CD14-positive monocyte (primary cell): ENCODE measurements around the gene IGHMBP2. TPM values are rescaled to one million over a fixed set of nuclear protein-coding genes. Genes with fewer than 3 reads are reported as not detected.

ENCODE experiments used
- DNase-seq, 3 donors: peaks; one replicate each; pipeline ENCODE4 v3.0.0-alpha.2; 2011 to 2022
- H2AFZ ChIP-seq: 2 replicates; pipeline ENCODE4 v1.6.0; 2012; ENCODE audit warnings: mild to moderate bottlenecking, low read depth, low read length, inconsistent platforms; ENCODE audit not compliant: insufficient read depth, poor library complexity, severe bottlenecking
- H3K27ac ChIP-seq, 2 donors: 1 replicate in 1 of 2; 2 replicates in 1 of 2; pipeline ENCODE4 v1.5.1; 2012 to 2013; ENCODE audit warnings: low read length in 2 of 2, control low read depth in 1 of 2, inconsistent platforms in 1 of 2, low read depth in 1 of 2, mild to moderate bottlenecking in 1 of 2
- H3K27me3 ChIP-seq, 2 donors: one replicate each; pipeline versions ENCODE4 v1.6.0 to v1.6.1; 2011 to 2013; ENCODE audit warnings: low read length in 2 of 2; ENCODE audit not compliant: control insufficient read depth in 2 of 2, insufficient read depth in 2 of 2
- H3K36me3 ChIP-seq, 2 donors: replicated peaks in 1 of 2; 1 replicate in 1 of 2; 2 replicates in 1 of 2; pipeline versions ENCODE4 v1.5.1 to v1.6.1; 2012 to 2013; ENCODE audit warnings: low read length in 2 of 2, control low read depth in 1 of 2, inconsistent platforms in 1 of 2, mild to moderate bottlenecking in 1 of 2; ENCODE audit not compliant: insufficient read depth in 2 of 2, control insufficient read depth in 1 of 2
- H3K4me1 ChIP-seq, 2 donors: 1 replicate in 1 of 2; 2 replicates in 1 of 2; pipeline versions ENCODE4 v1.5.1 to v1.6.1; 2012 to 2013; ENCODE audit warnings: low read length in 2 of 2, control low read depth in 1 of 2, inconsistent platforms in 1 of 2, mild to moderate bottlenecking in 1 of 2, moderate library complexity in 1 of 2; ENCODE audit not compliant: insufficient read depth in 2 of 2, control insufficient read depth in 1 of 2
- H3K4me2 ChIP-seq: replicated peaks from 2 replicates; pipeline ENCODE3; 2012; ENCODE audit warnings: low read length, moderate library complexity, mild to moderate bottlenecking; ENCODE audit not compliant: poor library complexity, severe bottlenecking; ENCODE audit errors: extremely low read depth
- H3K4me3 ChIP-seq, 3 experiments: fragments of 200-600 bp in 1 of 3; sonication (generic) in 1 of 3; replicated peaks in 1 of 3; 1 replicate in 2 of 3; 2 replicates in 1 of 3; pipeline ENCODE4 v1.5.1; 2011 to 2013; ENCODE audit warnings: low read length in 3 of 3, mild to moderate bottlenecking in 3 of 3, control low read depth in 2 of 3, low read depth in 2 of 3, inconsistent platforms in 1 of 3, moderate library complexity in 1 of 3
- H3K79me2 ChIP-seq: 2 replicates; pipeline ENCODE4 v1.6.0; 2012; ENCODE audit warnings: mild to moderate bottlenecking, control low read depth, inconsistent platforms, low read length, moderate library complexity; ENCODE audit not compliant: insufficient read depth
- H3K9ac ChIP-seq: 2 replicates; pipeline ENCODE4 v1.6.0; 2017; ENCODE audit warnings: low read length, mild to moderate bottlenecking; ENCODE audit not compliant: insufficient read depth, poor library complexity, severe bottlenecking
- H3K9me3 ChIP-seq, 2 donors: replicated peaks in 1 of 2; 1 replicate in 1 of 2; 2 replicates in 1 of 2; pipeline versions ENCODE4 v1.5.1 to v1.6.1; 2012 to 2013; ENCODE audit warnings: low read length in 2 of 2, control low read depth in 1 of 2; ENCODE audit not compliant: control insufficient read depth in 1 of 2, insufficient read depth in 1 of 2
- H4K20me1 ChIP-seq: 2 replicates; pipeline ENCODE4 v1.6.0; 2012; ENCODE audit warnings: mild to moderate bottlenecking, low read length, control low read depth, moderate library complexity; ENCODE audit not compliant: insufficient read depth
- H3K27ac Mint-ChIP-seq, 7 donors: one replicate each; pipeline ENCODE4 v1.8.0; 2020; ENCODE audit warnings: mild to moderate bottlenecking in 7 of 7, mixed read lengths in 7 of 7, moderate library complexity in 6 of 7, inconsistent platforms in 2 of 7
- H3K27me3 Mint-ChIP-seq, 3 donors: one replicate each; pipeline ENCODE4 v1.8.0; 2021 to 2022; ENCODE audit warnings: low read depth in 3 of 3, mild to moderate bottlenecking in 3 of 3, mixed read lengths in 3 of 3, moderate library complexity in 3 of 3, inconsistent platforms in 1 of 3
- H3K36me3 Mint-ChIP-seq, 2 donors: one replicate each; pipeline ENCODE4 v1.8.0; 2020; ENCODE audit warnings: mixed read lengths in 2 of 2, inconsistent platforms in 1 of 2, mild to moderate bottlenecking in 1 of 2
- H3K4me1 Mint-ChIP-seq: one replicate; pipeline ENCODE4 v1.8.0; 2020; ENCODE audit warnings: mild to moderate bottlenecking, mixed read lengths
- H3K4me3 Mint-ChIP-seq, 2 donors: one replicate each; pipeline ENCODE4 v1.8.0; 2020; ENCODE audit warnings: mild to moderate bottlenecking in 2 of 2, mixed read lengths in 2 of 2, moderate library complexity in 1 of 2
- H3K9me3 Mint-ChIP-seq, 7 donors: one replicate each; pipeline ENCODE4 v1.8.0; 2020 to 2022; ENCODE audit warnings: mixed read lengths in 7 of 7, mild to moderate bottlenecking in 6 of 7, moderate library complexity in 6 of 7, inconsistent platforms in 2 of 7
- CTCF ChIP-seq: fragments of 200-600 bp; IDR thresholded peaks from one replicate; pipeline ENCODE4 v1.8.0; 2022; ENCODE audit warnings: antibody characterized with exemption, mild to moderate bottlenecking
- intact Hi-C, 2 donors: fragments of 100-400 bp; cut with micrococcal nuclease; formaldehyde crosslinking; loops; one replicate each; pipeline versions ENCODE4 v1.15.0 to v1.15.1; 2023
- polyA plus RNA-seq, 3 donors: library from polyadenylated mRNA; depleted of rRNA in 1 of 3; unstranded in 2 of 3; stranded (reverse) in 1 of 3; fragments of 300-500 nt in 2 of 3; fragments of >200 nt in 1 of 3; fragmentation: Illumina TruSeq in 2 of 3; gene quantifications; 1 replicate in 2 of 3; 2 replicates in 1 of 3; pipeline ENCODE4 v1.2.3, GENCODE V29; 2012 to 2021

The IGHMBP2 gene
- polyA plus RNA-seq, 3 donors: 3.9 to 14.9 (median 6.0) TPM

GRCh38 chr11:68987211-68987610 lies 83.5 kb downstream of the IGHMBP2 start:
- Histone ChIP-seq H3K4me2 (no peak overlapping the region), H2AFZ (no peak overlapping the region), H3K4me1 (no peaks in the 10 kb centered on the region), H3K79me2 (no peaks in the 10 kb centered on the region), H4K20me1 (no peaks in the 10 kb centered on the region), H3K4me3 (no peak overlapping the region), H3K9me3 (peaks cover 3 to 5% of the 10 kb centered on the region in 2 donors), H3K27me3 (peaks cover 7 to 16% of the 10 kb centered on the region in 2 donors), H3K36me3 (no peaks in the 10 kb centered on the region), H3K27ac (no peak overlapping the region), H3K9ac (no peak overlapping the region)
- no peaks in the 10 kb centered on the region for H3K36me3 Mint-ChIP-seq
- DNase-seq: no peak
- no peaks in the 10 kb centered on the region for H3K4me1 Mint-ChIP-seq
- no peak for TF ChIP-seq CTCF
- H3K27ac Mint-ChIP-seq: no peak overlapping the region
- peaks cover 7 to 15% (median 11%) of the 10 kb centered on the region in 7 donors for H3K9me3 Mint-ChIP-seq
- H3K4me3 Mint-ChIP-seq: peak overlapping the region in 1 of 2 donors; percentile 54
- intact Hi-C loops: no loop called here
- H3K27me3 Mint-ChIP-seq: peaks cover 37 to 58% (median 44%) of the 10 kb centered on the region in 3 donors

GRCh38 chr11:68988491-68988890 lies 84.8 kb downstream of the IGHMBP2 start:
- Mint-ChIP-seq H3K4me1 (no peaks in the 10 kb centered on the region), H3K36me3 (no peaks in the 10 kb centered on the region), H3K9me3 (peaks cover 5 to 17% (median 11%) of the 10 kb centered on the region in 7 donors), H3K4me3 (no peak overlapping the region), H3K27ac (no peak overlapping the region), H3K27me3 (peaks cover 45 to 63% (median 54%) of the 10 kb centered on the region in 3 donors)
- Histone ChIP-seq H3K4me3 (no peak overlapping the region), H3K4me1 (no peaks in the 10 kb centered on the region), H4K20me1 (no peaks in the 10 kb centered on the region), H2AFZ (no peak overlapping the region), H3K9ac (no peak overlapping the region), H3K9me3 (peaks cover 3 to 5% of the 10 kb centered on the region in 2 donors), H3K27ac (no peak overlapping the region), H3K4me2 (no peak overlapping the region), H3K27me3 (peaks cover 7 to 22% of the 10 kb centered on the region in 2 donors), H3K79me2 (no peaks in the 10 kb centered on the region), H3K36me3 (no peaks in the 10 kb centered on the region)
- intact Hi-C loops: no loop called here
- no peak for DNase-seq
- no peak for TF ChIP-seq CTCF

Other genes starting within 250 kb of the IGHMBP2 start
- not detected for gene GAL, start 219.3 kb upstream of the IGHMBP2 start, polyA plus RNA-seq
- 1 to 10 TPM; 1.9 to 2.6 (median 2.5) TPM for gene TESMIN, start 152.4 kb upstream of the IGHMBP2 start, polyA plus RNA-seq
- 10 to 100 TPM in 1 of 3 donors, 1 to 10 TPM in 2; 5.6 to 42.5 (median 7.0) TPM for gene CPT1A, start 62.0 kb upstream of the IGHMBP2 start, polyA plus RNA-seq
- 100 to 1,000 TPM in 2 of 3 donors, 10 to 100 TPM in 1; 38.8 to 138 (median 104) TPM for gene MRPL21, start 59 bp upstream of the IGHMBP2 start, polyA plus RNA-seq
- gene MRGPRD, start 77.1 kb downstream of the IGHMBP2 start, polyA plus RNA-seq: not detected
- gene MRGPRF, start 109.4 kb downstream of the IGHMBP2 start, polyA plus RNA-seq: under 1 TPM in 2 of 3 donors, not detected in 1; 0.22 to 0.23 TPM
- 10 to 100 TPM; 29.3 to 52.8 (median 31.5) TPM for gene TPCN2, start 145.0 kb downstream of the IGHMBP2 start, polyA plus RNA-seq